ENCODE data around the gene SIRT5.

SIRT5 gene

DNA sequence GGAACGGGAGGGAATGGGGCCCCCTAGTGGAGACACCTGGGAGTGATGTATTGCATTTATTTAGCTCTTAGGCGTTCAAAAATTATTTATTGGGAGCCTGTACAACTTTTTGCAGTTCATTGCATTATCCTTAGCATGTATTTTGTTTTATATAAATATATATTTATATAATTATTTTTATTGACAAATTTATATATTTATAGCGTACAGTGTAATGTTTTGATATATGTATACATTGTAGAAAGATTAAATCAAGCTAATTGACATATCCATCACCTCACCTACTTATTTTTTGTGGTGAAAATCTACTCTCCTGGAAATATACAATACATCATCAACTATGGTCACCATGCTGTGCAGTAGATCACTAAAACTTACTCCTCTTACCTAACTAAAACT lies 975 bp downstream of the SIRT5 start:
- no peak for DNase-seq
- intact Hi-C loops (cut with DNase I): loop anchor here (10.0 kb wide), 3 partner anchors 121 to 241 kb away; partner anchors contain the start of gene RANBP9

- DNase-seq: no peak
- intact Hi-C loops (cut with DNase I): loop anchor here (10.0 kb wide), 3 partner anchors 121 to 241 kb away; partner anchors contain the start of gene RANBP9
Measured at GRCh38 chr6:13576017-13576416, 1.6 kb downstream of the SIRT5 start.

DNA sequence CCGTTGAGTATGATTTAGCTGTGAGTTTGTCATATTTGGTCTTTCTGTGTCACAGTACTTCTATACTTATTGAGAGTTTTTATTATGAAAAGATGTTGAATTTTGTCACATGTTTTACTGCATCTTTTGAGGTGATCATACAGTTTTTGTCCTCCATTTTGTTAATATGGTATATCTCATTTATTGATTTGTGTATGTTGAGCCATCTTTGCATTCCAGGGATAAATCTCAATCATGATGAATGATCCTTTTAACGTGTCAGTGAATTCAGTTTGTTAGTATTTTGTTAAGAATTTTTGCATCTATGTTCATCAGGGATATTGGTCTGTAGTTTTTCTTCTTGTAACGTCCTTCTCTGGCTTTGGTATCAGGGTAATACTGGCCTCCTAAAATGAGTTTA lies 3.5 kb downstream of the SIRT5 start:
- no peak for DNase-seq
- intact Hi-C loops (cut with DNase I): loop anchor here (10.0 kb wide), 3 partner anchors 123 to 243 kb away; partner anchors contain the start of gene RANBP9

- peak in 1 of 42 donors; percentile 21 for DNase-seq
- intact Hi-C loops (cut with DNase I): loop anchor here (10.0 kb wide), 3 partner anchors 125 to 245 kb away; partner anchors contain the start of gene RANBP9
Measured at GRCh38 chr6:13579911-13580310, 5.5 kb downstream of the SIRT5 start.

GRCh38 chr6:13581700-13582229 lies 7.4 kb downstream of the SIRT5 start:
- peak in 14 of 42 donors; percentile 15 to 45 (median 29) for DNase-seq
- intact Hi-C loops (cut with DNase I): no loop called here

GRCh38 chr6:13586603-13587542 lies 12.5 kb downstream of the SIRT5 start:
- no peak for DNase-seq
- intact Hi-C loops (cut with DNase I): no loop called here

GRCh38 chr6:13589801-13590200 lies 15.4 kb downstream of the SIRT5 start:
- intact Hi-C loops (cut with DNase I): no loop called here
- DNase-seq: no peak

- DNase-seq: no peak
- intact Hi-C loops (cut with DNase I): no loop called here
Measured at GRCh38 chr6:13590574-13591153, 16.3 kb downstream of the SIRT5 start.

DNA sequence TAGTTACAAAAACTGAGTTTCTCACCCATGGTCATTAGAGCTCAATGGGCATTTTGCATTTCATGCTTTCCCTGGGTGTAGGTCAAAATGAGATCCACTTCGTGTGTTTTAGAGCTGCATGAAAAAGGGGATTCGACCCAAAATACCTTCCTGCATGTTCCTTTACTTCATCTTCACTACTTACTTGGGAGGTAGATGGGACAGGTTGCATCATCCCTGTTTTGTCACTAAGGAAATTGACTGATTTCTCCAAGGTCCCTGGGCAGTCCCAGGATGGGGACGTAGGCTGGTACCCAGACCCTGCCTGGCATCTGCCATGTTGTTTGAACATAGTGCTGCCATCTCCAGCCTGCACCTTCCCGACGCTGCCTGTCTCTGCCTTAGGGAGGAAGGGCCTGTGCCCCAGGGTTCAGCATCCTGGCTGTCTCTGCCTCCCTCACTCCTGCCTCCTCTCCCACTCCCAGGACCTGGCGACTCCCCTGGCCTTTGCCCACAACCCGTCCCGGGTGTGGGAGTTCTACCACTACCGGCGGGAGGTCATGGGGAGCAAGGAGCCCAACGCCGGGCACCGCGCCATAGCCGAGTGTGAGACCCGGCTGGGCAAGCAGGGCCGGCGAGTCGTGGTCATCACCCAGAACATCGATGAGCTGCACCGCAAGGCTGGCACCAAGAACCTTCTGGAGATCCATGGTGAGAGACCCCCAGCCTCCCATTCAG lies 17.0 kb downstream of the SIRT5 start:
- intact Hi-C loops (cut with DNase I): no loop called here
- DNase-seq: no peak

DNA sequence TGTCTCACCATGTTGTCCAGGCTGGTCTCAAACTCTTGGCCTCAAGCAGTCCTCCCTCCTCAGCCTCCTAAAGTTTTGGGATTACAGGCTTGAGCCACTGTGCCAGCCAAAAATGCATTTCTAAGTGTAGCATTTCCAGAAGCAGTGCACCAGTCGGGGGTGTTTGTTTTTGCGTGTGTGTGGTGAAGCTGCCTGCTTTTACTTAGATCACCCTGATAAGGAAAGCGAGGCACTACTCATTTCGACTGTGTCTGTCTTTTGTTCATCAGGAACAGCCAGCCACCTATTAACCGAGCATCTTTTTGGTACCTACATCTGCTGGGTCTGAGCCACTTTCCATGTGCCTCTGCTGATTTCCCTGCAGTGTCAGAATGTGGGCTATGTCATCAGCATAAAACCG lies 18.7 kb downstream of the SIRT5 start:
- DNase-seq: peak in 1 of 42 donors; percentile 44
- intact Hi-C loops (cut with DNase I): no loop called here

GRCh38 chr6:13593720-13594119 lies 19.3 kb downstream of the SIRT5 start:
- DNase-seq: no peak
- intact Hi-C loops (cut with DNase I): no loop called here

GRCh38 chr6:13597073-13597472 lies 22.7 kb downstream of the SIRT5 start:
- DNase-seq: no peak
- intact Hi-C loops (cut with DNase I): no loop called here

DNA sequence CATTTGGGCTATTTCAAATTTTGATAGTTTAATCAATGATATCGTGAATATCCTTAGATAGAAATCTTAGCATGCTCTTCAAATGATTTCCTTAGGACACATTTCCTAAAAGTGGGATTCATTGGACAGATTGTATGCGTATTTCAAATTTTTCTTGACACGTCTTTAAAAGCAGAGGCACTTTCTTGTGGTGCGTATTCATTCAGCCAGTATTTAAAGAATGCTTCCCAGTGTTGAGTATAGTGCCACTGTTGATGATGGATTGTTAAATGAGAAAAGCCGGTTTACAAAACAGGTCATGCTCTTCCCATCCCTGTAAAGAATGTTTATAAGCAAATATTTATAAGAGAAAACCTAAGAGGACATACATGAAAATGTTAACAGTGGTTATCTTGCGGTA lies 25.6 kb downstream of the SIRT5 start:
- intact Hi-C loops (cut with DNase I): no loop called here
- no peak for DNase-seq

GRCh38 chr6:13604135-13604534 lies 29.7 kb downstream of the SIRT5 start:
- no peak for DNase-seq
- intact Hi-C loops (cut with DNase I): no loop called here

DNA sequence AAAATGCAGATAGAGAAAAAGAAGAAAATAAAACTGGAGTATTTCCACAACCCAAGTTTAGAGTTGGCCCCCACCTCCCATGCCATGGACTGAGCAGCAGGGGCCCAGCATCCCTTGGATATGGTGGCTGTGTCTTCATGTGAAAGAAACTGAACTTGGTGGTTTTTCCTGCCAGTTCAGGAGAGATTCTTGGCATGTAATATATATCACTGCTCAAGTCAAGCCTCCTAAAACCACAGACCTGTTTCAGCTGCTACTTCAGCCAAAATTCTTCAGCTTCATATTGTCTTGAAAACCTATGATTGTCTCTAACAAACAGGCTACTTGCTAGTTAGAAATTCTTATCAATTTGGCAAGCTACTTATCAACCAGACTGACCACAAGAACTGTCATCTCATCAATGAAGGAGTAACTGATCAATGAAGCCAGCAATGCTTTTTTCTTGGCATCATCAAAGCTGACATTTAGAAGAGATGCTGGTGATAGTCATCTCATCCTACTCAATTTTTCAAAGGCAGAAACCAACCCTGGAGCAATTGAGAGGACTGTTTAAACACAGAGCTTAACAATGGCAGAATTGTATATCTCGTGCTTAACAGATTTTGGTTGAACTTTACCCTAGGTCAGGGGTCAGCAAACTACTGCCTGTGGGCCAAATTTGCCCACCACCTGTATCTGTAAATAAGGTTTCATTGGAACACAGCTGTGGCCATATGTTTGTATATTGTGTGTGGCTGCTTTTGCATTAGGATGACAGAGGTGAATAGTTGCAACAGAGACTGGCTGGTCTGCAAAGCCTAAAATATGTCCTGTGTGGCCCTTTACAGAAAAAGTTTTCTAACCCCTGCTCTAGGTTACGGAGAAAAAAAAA lies 30.4 kb downstream of the SIRT5 start:
- intact Hi-C loops (cut with DNase I): no loop called here
- DNase-seq: no peak

GRCh38 chr6:13605634-13606033 lies 31.2 kb downstream of the SIRT5 start:
- DNase-seq: no peak

GRCh38 chr6:13611715-13612114 lies 37.3 kb downstream of the SIRT5 start:
- intact Hi-C loops (cut with DNase I): no loop called here
- no peak for DNase-seq

More at GRCh38 chr6:13605634-13606033, 31.2 kb downstream of the SIRT5 start:
- intact Hi-C loops (cut with DNase I): no loop called here

DNA sequence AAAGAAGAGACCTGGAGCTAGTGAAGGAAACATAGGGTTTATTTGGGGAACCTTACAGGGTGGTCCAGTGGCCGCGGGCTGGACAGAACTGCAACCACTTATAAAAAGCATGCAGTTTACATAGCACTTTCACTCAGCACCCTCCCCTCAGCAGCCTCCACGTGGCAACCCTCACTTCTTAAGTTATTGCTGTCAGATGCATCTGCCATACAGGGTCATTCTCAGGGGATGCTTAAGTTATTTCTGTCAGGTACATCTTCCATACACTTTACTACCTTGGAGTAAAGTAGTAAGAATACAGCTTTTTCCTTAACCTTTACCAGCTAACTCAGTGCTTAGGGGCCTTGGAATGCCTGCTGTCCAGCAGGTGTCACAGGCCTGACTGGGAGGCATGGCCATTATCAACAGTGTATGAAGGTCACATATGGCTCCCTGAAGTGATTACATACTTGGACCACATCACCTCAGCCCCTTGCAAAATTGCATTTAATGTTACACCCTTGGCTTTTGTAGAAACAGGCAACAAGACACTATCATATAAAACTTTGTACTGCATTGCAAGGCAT lies 38.7 kb downstream of the SIRT5 start:
- intact Hi-C loops (cut with DNase I): no loop called here
- no peak for DNase-seq
